Measurements from ENCODE around the gene AMDHD1.
A peak's percentile ranks its signal among the peaks of the same experiment; 100 is the strongest.

AMDHD1 gene

GRCh38 chr12:95949477-95950206, 6.5 kb downstream of the AMDHD1 start:
- no peak for TF ChIP-seq CTCF (IDR thresholded peaks at IDR 0.05; ENCODE audit: low read depth, low read length, missing control alignments)
- no peak for DNase-seq (ENCODE audit: extremely low read depth, low read depth)
- no peak overlapping the region for H3K4me3 ChIP-seq (replicated peaks; ENCODE audit: low read depth, low read length)

GRCh38 chr12:95951515-95951914, 8.4 kb downstream of the AMDHD1 start:
- no peak for TF ChIP-seq CTCF (IDR thresholded peaks at IDR 0.05; ENCODE audit: low read depth, low read length, missing control alignments)
- no peak overlapping the region for H3K4me3 ChIP-seq (replicated peaks; ENCODE audit: low read depth, low read length)
- no peak for DNase-seq (ENCODE audit: extremely low read depth, low read depth)

GRCh38 chr12:95953000-95953399, 9.9 kb downstream of the AMDHD1 start:
- DNase-seq (ENCODE audit: extremely low read depth, low read depth), result no peak
- no peak overlapping the region for H3K4me3 ChIP-seq (replicated peaks; ENCODE audit: low read depth, low read length)
- TF ChIP-seq CTCF (IDR thresholded peaks at IDR 0.05; ENCODE audit: low read depth, low read length, missing control alignments), result no peak

DNA sequence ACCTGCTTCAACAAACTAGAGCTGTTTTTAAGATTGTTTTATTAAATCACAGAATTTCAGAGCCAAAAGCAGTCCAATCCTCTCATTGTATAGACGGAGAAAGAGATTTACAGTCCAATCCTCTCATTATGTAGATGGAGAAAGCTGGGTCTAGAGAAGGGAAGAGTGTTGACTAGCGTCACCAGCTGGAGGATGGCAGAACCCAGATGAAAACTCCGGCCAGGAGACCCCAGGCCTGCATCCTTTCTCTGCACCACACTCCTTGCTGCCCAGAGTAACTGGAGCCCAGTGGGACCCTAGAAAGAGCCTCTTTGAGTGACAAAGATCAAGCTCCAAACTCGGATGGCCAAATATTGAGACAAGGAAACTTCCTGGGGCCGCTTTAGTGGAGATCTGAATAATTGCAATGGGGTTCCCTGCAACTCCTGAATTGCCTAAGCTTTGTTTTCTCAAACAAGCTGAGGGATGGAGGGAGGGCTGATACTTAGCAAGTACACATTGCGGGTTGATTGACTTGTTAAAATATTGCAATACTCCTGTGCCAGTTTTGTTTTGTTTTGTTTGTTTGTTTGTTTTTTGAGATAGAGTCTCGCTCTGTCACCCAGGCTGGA, 12.5 kb downstream of the AMDHD1 start:
- H3K4me3 ChIP-seq (replicated peaks; ENCODE audit: low read depth, low read length), result no peak overlapping the region
- no peak for TF ChIP-seq CTCF (IDR thresholded peaks at IDR 0.05; ENCODE audit: low read depth, low read length, missing control alignments)
- no peak for DNase-seq (ENCODE audit: extremely low read depth, low read depth)

DNA sequence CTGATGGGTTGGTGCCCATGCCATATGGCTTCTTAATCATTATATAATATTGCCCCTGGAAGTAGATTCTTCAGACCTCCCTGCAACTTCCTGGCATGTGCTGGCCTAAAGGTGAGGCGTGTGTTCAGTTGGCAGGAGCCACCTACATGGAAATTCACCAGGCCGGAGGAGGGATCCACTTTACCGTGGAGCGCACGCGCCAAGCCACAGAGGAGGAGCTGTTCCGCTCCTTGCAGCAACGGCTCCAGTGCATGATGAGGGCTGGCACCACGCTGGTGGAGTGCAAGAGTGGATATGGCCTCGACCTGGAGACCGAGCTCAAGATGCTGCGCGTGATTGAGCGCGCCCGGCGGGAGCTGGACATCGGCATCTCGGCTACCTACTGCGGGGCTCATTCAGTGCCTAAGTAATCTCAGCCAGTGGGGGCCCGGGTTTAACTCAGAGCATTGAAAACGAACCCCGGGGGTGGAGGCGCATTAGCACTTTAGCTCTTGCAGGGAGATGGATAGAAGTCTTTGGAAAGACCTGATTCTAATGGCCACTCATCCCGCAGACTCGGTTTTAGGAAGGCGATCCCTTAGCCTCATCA, 13.5 kb downstream of the AMDHD1 start:
- no peak for DNase-seq (ENCODE audit: extremely low read depth, low read depth)
- TF ChIP-seq CTCF (IDR thresholded peaks at IDR 0.05; ENCODE audit: low read depth, low read length, missing control alignments), result no peak
- H3K4me3 ChIP-seq (replicated peaks; ENCODE audit: low read depth, low read length), result no peak overlapping the region

- peak; percentile 14 for TF ChIP-seq CTCF (IDR thresholded peaks at IDR 0.05; ENCODE audit: low read depth, low read length, missing control alignments)
- no peak overlapping the region for H3K4me3 ChIP-seq (replicated peaks; ENCODE audit: low read depth, low read length)
- no peak for DNase-seq (ENCODE audit: extremely low read depth, low read depth)
Observed at GRCh38 chr12:95959107-95959506, 16.0 kb downstream of the AMDHD1 start.

Data from HFF-Myc (cell line).